ENCODE results near the gene TUBGCP2.

Gene TUBGCP2

GRCh38 chr10:133297504-133297903 is 11.2 kb downstream of the TUBGCP2 start:
- Histone ChIP-seq H3K9ac (ENCODE audit: low read length) (no peak overlapping the region), H3K4me2 (ENCODE audit: low read depth, low read length, poor library complexity, severe bottlenecking) (no peak overlapping the region), H3K27me3 (ENCODE audit: low read length) (no peaks in the 10 kb centered on the region), H3K9me3 (ENCODE audit: insufficient read depth, low read length) (no peaks in the 10 kb centered on the region), H2AFZ (ENCODE audit: low read depth, low read length, severe bottlenecking) (no peak overlapping the region), H3F3A (ENCODE audit: insufficient read depth) (no peaks in the 10 kb centered on the region), H3K4me3 (ENCODE audit: insufficient read depth, low read length, poor library complexity, severe bottlenecking) (no peak overlapping the region), H4K20me1 (ENCODE audit: low read depth, low read length) (no peaks in the 10 kb centered on the region), H3K27ac (ENCODE audit: low read depth, low read length) (no peak overlapping the region), H3K9me2 (replicated peaks; ENCODE audit: insufficient read depth, low read length) (no peaks in the 10 kb centered on the region), H3K36me3 (ENCODE audit: low read length) (no peaks in the 10 kb centered on the region), H3K79me2 (ENCODE audit: insufficient read depth, low read length) (no peaks in the 10 kb centered on the region)
- TF ChIP-seq EZH2phosphoT487 (conservative IDR thresholded peaks at IDR 0.05; ENCODE audit: low read length): no peak
- no peak for TF ChIP-seq CTCF (IDR thresholded peaks at IDR 0.05; ENCODE audit: insufficient read depth, low read length, poor library complexity, severe bottlenecking)

- Histone ChIP-seq H2AFZ (ENCODE audit: low read depth, low read length, severe bottlenecking) (no peak overlapping the region), H3K9ac (ENCODE audit: low read length) (no peak overlapping the region), H3K27me3 (ENCODE audit: low read length) (no peaks in the 10 kb centered on the region), H3K9me3 (ENCODE audit: insufficient read depth, low read length) (no peaks in the 10 kb centered on the region), H3K79me2 (ENCODE audit: insufficient read depth, low read length) (no peaks in the 10 kb centered on the region), H3K36me3 (ENCODE audit: low read length) (no peaks in the 10 kb centered on the region), H3K9me2 (replicated peaks; ENCODE audit: insufficient read depth, low read length) (no peaks in the 10 kb centered on the region), H3K27ac (ENCODE audit: low read depth, low read length) (no peak overlapping the region), H4K20me1 (ENCODE audit: low read depth, low read length) (no peaks in the 10 kb centered on the region), H3F3A (ENCODE audit: insufficient read depth) (no peaks in the 10 kb centered on the region), H3K4me3 (ENCODE audit: insufficient read depth, low read length, poor library complexity, severe bottlenecking) (no peak overlapping the region), H3K4me2 (ENCODE audit: low read depth, low read length, poor library complexity, severe bottlenecking) (no peak overlapping the region)
- TF ChIP-seq EZH2phosphoT487 (conservative IDR thresholded peaks at IDR 0.05; ENCODE audit: low read length) (no peak), CTCF (IDR thresholded peaks at IDR 0.05; ENCODE audit: insufficient read depth, low read length, poor library complexity, severe bottlenecking) (no peak)
Measured at GRCh38 chr10:133295426-133296320, 13.0 kb downstream of the TUBGCP2 start.

DNA sequence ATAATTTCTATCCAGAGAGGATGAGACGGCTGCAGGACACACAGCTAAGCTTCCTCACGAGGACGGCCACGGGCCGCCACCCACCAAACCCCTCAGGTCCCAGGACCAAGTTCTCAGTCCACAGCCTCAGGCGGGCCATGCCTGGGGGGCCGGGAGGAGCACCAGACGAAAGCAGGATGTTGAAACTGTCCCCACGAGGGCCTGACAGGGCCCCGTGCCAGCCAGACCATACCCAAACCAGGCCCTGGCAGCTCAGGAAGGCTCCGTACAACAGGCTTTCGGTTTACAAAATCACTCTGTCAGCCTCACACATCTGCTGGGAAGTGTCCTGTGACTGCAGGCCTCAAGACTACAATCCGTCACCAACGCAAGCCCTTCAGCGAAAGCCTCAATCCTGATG is 14.5 kb downstream of the TUBGCP2 start:
- H3K9me2 ChIP-seq (replicated peaks; ENCODE audit: insufficient read depth, low read length): no peaks in the 10 kb centered on the region
- no peaks in the 10 kb centered on the region for H3F3A ChIP-seq (ENCODE audit: insufficient read depth)
- no peak overlapping the region for H3K4me2 ChIP-seq (ENCODE audit: low read depth, low read length, poor library complexity, severe bottlenecking)
- H4K20me1 ChIP-seq (ENCODE audit: low read depth, low read length): no peaks in the 10 kb centered on the region
- TF ChIP-seq EZH2phosphoT487 (conservative IDR thresholded peaks at IDR 0.05; ENCODE audit: low read length) (no peak), CTCF (IDR thresholded peaks at IDR 0.05; ENCODE audit: insufficient read depth, low read length, poor library complexity, severe bottlenecking) (no peak)
- no peaks in the 10 kb centered on the region for H3K79me2 ChIP-seq (ENCODE audit: insufficient read depth, low read length)
- H3K36me3 ChIP-seq (ENCODE audit: low read length): no peaks in the 10 kb centered on the region
- no peak overlapping the region for H3K27ac ChIP-seq (ENCODE audit: low read depth, low read length)
- no peak overlapping the region for H3K9ac ChIP-seq (ENCODE audit: low read length)
- H2AFZ ChIP-seq (ENCODE audit: low read depth, low read length, severe bottlenecking): no peak overlapping the region
- H3K27me3 ChIP-seq (ENCODE audit: low read length): no peaks in the 10 kb centered on the region
- H3K9me3 ChIP-seq (ENCODE audit: insufficient read depth, low read length): no peaks in the 10 kb centered on the region
- no peak overlapping the region for H3K4me3 ChIP-seq (ENCODE audit: insufficient read depth, low read length, poor library complexity, severe bottlenecking)

Measured in SU-DHL-6 (cell line).